Measurements from ENCODE around the gene SEMA6B. TPM values are rescaled to one million over a fixed set of nuclear protein-coding genes. Genes with fewer than 3 reads are reported as not detected.

The SEMA6B gene
- total and polyA plus RNA-seq, 2 of the 8 experiments (the other 6 are each of a cell fraction or from before 2014, with no cell fraction given): 31.3 to 54.4 TPM

- POLR2A ChIA-PET (ENCODE audit: partially characterized antibody): interaction anchor here (1.2 to 3.8 kb wide), 4 partner anchors 12 to 113 kb away, joined by 3 to 27 read pairs (median 9); partner anchors contain the start of gene PLIN5
- Histone ChIP-seq H3K36me3 (ENCODE audit: control insufficient read depth in 2 of 4, insufficient read depth in 4 of 4, low read length in 3 of 4) (no peaks in the 10 kb centered on the region), H3K23ac (ENCODE audit: insufficient read length) (no peak overlapping the region), H3K23me2 (ENCODE audit: low read depth, low read length) (no peaks in the 10 kb centered on the region), H3K79me2 (ENCODE audit: control insufficient read depth in 1 of 2, insufficient read depth in 2 of 2, low read length in 2 of 2) (no peaks in the 10 kb centered on the region), H3K4ac (replicated peaks; ENCODE audit: insufficient read length, low read depth, low read length) (no peak overlapping the region), H4K20me1 (replicated peaks in 1 of 2; ENCODE audit: control insufficient read depth in 1 of 2, insufficient read depth in 2 of 2, low read length in 2 of 2) (no peaks in the 10 kb centered on the region), H3K4me2 (ENCODE audit: insufficient read depth in 1 of 2, low read depth in 2 of 2, low read length in 2 of 2) (no peak overlapping the region), H3K27me3 (replicated peaks in 1 of 4; ENCODE audit: control insufficient read depth in 3 of 4, extremely low read depth in 1 of 4, insufficient read depth in 3 of 4, low read length in 3 of 4) (peaks cover 0 to 21% (median 15%) of the 10 kb centered on the region in 4 experiments; a peak in 5 of 7 replicates), H4K8ac (ENCODE audit: extremely low read depth, insufficient read depth, low read length) (no peak overlapping the region; the same call in 1 of the 2 replicates), H3K9ac (replicated peaks in 1 of 4; ENCODE audit: extremely low read depth in 1 of 4, low read depth in 3 of 4, low read length in 3 of 4) (no peak overlapping the region; a peak in 1 of 7 replicates), H3K4me3 (ENCODE audit: extremely low read depth in 1 of 4, insufficient read depth in 2 of 4, low read depth in 3 of 4, low read length in 4 of 4) (no peak overlapping the region), H3K27ac (ENCODE audit: low read depth, low read length) (no peak overlapping the region), H3K18ac (ENCODE audit: extremely low read depth, low read length) (no peak overlapping the region), H3K4me1 (replicated peaks in 1 of 4; ENCODE audit: control insufficient read depth in 3 of 4, insufficient read depth in 4 of 4, low read length in 3 of 4) (peaks cover 0 to 3% (median under 1%) of the 10 kb centered on the region in 4 experiments; a peak in 4 of 7 replicates), H2BK15ac (ENCODE audit: low read length) (no peak overlapping the region), H3K56ac (replicated peaks; ENCODE audit: insufficient read length, low read depth, low read length) (no peak overlapping the region), H2BK120ac (replicated peaks; ENCODE audit: low read depth, low read length) (no peak overlapping the region), H2BK5ac (ENCODE audit: low read depth, low read length) (no peak overlapping the region), H2BK20ac (ENCODE audit: low read length) (no peak overlapping the region), H3K14ac (ENCODE audit: insufficient read length) (no peak overlapping the region), H4K91ac (replicated peaks; ENCODE audit: insufficient read length, low read length) (no peak overlapping the region), H2BK12ac (ENCODE audit: low read depth, low read length) (0 out of 2 replicates have a peak overlapping the region, but pooled peaks have one; percentile 9), H3K9me3 (ENCODE audit: insufficient read depth in 2 of 2, low read depth in 1 of 2, low read length in 1 of 2) (no peaks in the 10 kb centered on the region), H2AFZ (ENCODE audit: low read length) (no peak overlapping the region), H2AK5ac (ENCODE audit: low read depth, low read length) (peak overlapping the region; percentile 65; the same call in 1 of the 2 replicates), H3K79me1 (ENCODE audit: low read depth, low read length) (no peaks in the 10 kb centered on the region), H4K5ac (ENCODE audit: insufficient read length, low read depth, low read length) (no peak overlapping the region)
- DNase-seq (ENCODE audit: low read depth in 1 of 2, low spot score in 2 of 2) (no peak), FAIRE-seq (no peak)
- CTCF ChIA-PET (ENCODE audit: partially characterized antibody): interaction anchor here (1.8 to 8.9 kb wide), 2 partner anchors 10 to 18 kb away, joined by 3 to 174 read pairs; partner anchors contain the start of genes LRG1 and PLIN5
- no peak for TF ChIP-seq KDM5A (IDR thresholded peaks at IDR 0.05; ENCODE audit: low read length)
- 0 out of 2 replicates have a peak, but pooled peaks have one; percentile 12 for TF ChIP-seq KDM1A (IDR thresholded peaks at IDR 0.05; ENCODE audit: borderline replicate concordance, low read length)
- WGBS, 2 experiments (ENCODE audit: extremely low coverage in 1 of 2, insufficient coverage in 1 of 2, insufficient read length in 1 of 2, insufficient replicate concordance in 2 of 2, low coverage in 1 of 2, low lambda C conversion rate in 2 of 2, missing lambda C conversion rate in 1 of 2): 84% methylated on average over 8 of the region's 9 CpGs; no CpG with 5 or more reads in 1 of the 2 experiments
Observed at GRCh38 chr19:4519521-4520277, 39.8 kb downstream of the SEMA6B start.

All from H1 (cell line).